Chondrocyte (in vitro differentiated cells): ENCODE data around the gene FETUB. TPM values are rescaled to one million over a fixed set of nuclear protein-coding genes. Genes with fewer than 3 reads are reported as not detected.

Experiments
- DNase-seq: peaks from one replicate; pipeline ENCODE4 v3.0.0; 2021; ENCODE audit warnings: mixed read lengths, low spot score
- H3K27ac Mint-ChIP-seq: one replicate; pipeline ENCODE4 v1.8.0; 2021; ENCODE audit warnings: mild to moderate bottlenecking, moderate library complexity, mixed read lengths; ENCODE audit not compliant: unreplicated experiment
- H3K27me3 Mint-ChIP-seq: 2 replicates; pipeline ENCODE4 v1.8.0; 2021; ENCODE audit warnings: low read depth, mixed read lengths
- H3K36me3 Mint-ChIP-seq: 2 replicates; pipeline ENCODE4 v1.8.0; 2021; ENCODE audit warnings: low read depth, mixed read lengths
- H3K4me1 Mint-ChIP-seq: 2 replicates; pipeline ENCODE4 v1.8.0; 2021; ENCODE audit warnings: low read depth, mild to moderate bottlenecking, mixed read lengths
- H3K4me3 Mint-ChIP-seq: one replicate; pipeline ENCODE4 v1.8.0; 2021; ENCODE audit warnings: mild to moderate bottlenecking, moderate library complexity, mixed read lengths; ENCODE audit not compliant: unreplicated experiment
- H3K9me3 Mint-ChIP-seq: 2 replicates; pipeline ENCODE4 v1.8.0; 2021; ENCODE audit warnings: low read depth, mixed read lengths
- total RNA-seq: library from RNA; stranded (reverse); gene quantifications from 3 replicates; pipeline ENCODE4 v1.2.1, GENCODE V29; 2021
- TF ChIP-seq, protein P1 (sequence below): fragments of 200-600 bp; sonication (generic); IDR thresholded peaks from 2 replicates; pipeline ENCODE4 v1.5.0; 2021; ENCODE audit warnings: antibody characterized with exemption, mild to moderate bottlenecking, moderate library complexity

FETUB gene
- total RNA-seq, 1 donor from 2014 or later: not detected

DNA sequence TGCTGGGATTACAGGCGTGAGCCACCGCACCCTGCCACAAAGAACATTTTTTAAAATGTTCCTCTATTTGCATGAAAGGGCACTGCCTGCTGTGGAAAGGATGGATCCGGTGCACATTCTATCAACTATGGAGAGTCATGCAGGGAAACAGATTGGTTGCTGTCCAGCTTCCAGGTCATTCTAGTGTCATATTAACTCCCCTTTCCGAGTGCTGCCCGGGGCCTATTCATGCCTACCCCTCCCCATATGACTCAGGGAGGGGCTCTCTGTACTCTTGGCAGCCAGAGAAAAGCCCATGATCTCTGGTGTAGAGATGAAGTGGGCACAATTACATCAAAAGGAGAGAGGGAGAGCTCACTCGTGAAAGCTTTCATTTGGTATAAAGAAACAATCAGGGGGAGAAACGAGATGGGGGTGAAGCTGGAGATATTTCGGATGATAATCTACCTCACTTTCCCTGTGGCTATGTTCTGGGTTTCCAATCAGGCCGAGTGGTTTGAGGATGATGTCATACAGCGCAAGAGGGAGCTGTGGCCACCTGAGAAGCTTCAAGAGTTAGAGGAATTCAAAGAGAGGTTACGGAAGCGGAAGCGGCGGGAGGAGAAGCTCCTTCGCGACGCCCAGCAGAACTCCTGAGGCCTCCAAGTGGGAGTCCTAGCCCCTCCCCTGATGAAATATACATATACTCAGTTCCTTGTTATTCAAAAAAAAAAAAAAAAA, 43.5 kb upstream of the FETUB start:
- no peak overlapping the region for H3K4me3 Mint-ChIP-seq
- DNase-seq: no peak

DNA sequence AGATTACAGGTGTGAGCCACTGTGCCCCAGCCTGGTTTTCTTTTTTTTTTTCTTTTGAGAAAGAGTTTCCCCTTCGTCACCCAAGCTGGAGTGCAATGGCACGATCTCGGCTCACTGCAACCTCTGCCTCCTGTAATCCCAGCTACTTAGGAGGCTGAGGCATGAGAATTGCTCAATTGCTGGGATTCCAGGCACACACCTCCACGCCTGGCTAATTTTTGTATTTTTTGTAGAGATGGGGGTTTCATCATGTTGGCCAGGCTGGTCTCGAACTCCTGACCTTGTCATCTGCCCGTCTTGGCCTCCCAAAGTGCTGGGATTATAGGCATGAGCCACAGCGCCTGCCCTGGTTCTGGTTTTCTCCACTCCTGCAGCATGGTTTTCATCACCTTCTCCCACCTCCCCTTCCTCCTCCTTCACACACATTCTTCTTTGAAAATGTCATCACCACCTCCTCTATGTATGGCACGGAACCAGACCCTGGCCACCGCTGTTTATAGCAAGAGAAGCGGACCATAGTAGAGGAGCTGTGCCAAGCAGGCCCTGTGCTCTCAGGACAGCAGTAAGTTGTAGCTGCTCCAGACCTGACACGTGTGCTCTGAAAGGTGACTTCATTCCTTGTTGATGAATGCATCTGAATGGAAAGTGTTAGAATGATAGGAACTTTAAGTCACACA, 42.0 kb upstream of the FETUB start:
- Mint-ChIP-seq H3K36me3 (no peaks in the 10 kb centered on the region), H3K4me3 (no peak overlapping the region), H3K4me1 (peaks cover 10% of the 10 kb centered on the region), H3K9me3 (no peaks in the 10 kb centered on the region), H3K27ac (peak overlapping the region; percentile 32), H3K27me3 (peaks cover 2% of the 10 kb centered on the region)
- TF ChIP-seq, protein P1, sequence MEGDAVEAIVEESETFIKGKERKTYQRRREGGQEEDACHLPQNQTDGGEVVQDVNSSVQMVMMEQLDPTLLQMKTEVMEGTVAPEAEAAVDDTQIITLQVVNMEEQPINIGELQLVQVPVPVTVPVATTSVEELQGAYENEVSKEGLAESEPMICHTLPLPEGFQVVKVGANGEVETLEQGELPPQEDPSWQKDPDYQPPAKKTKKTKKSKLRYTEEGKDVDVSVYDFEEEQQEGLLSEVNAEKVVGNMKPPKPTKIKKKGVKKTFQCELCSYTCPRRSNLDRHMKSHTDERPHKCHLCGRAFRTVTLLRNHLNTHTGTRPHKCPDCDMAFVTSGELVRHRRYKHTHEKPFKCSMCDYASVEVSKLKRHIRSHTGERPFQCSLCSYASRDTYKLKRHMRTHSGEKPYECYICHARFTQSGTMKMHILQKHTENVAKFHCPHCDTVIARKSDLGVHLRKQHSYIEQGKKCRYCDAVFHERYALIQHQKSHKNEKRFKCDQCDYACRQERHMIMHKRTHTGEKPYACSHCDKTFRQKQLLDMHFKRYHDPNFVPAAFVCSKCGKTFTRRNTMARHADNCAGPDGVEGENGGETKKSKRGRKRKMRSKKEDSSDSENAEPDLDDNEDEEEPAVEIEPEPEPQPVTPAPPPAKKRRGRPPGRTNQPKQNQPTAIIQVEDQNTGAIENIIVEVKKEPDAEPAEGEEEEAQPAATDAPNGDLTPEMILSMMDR: no peak
- DNase-seq: no peak

More for the DNA sequence above, 43.5 kb upstream of the FETUB start:
- no peaks in the 10 kb centered on the region for H3K9me3 Mint-ChIP-seq
- peaks cover 10% of the 10 kb centered on the region for H3K4me1 Mint-ChIP-seq
- H3K27me3 Mint-ChIP-seq: no peaks in the 10 kb centered on the region
- TF ChIP-seq, protein P1: no peak
- H3K36me3 Mint-ChIP-seq: no peaks in the 10 kb centered on the region
- H3K27ac Mint-ChIP-seq: no peak overlapping the region

DNA sequence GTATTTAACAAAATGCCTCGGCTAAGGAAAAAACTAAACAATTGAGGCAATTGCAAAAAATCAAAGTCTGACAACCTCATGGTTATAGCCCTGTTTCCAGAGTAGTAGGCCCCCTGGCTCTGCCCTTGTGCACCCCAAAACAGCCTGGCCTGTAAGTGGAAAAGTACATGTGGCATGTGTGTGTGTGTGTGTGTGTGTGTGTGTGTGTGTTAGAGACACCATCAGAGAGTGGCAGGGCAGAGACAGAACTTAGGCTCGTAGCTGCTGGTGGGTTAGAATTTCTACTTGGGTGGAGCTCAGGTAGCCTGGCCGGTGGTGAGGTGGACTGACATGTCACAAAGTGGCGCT, 41.4 kb upstream of the FETUB start:
- H3K4me1 Mint-ChIP-seq: peaks cover 10% of the 10 kb centered on the region
- no peaks in the 10 kb centered on the region for H3K9me3 Mint-ChIP-seq
- TF ChIP-seq, protein P1: no peak
- DNase-seq: no peak
- H3K27ac Mint-ChIP-seq: peak overlapping the region; percentile 32
- peaks cover 2% of the 10 kb centered on the region for H3K27me3 Mint-ChIP-seq
- H3K36me3 Mint-ChIP-seq: no peaks in the 10 kb centered on the region
- H3K4me3 Mint-ChIP-seq: no peak overlapping the region

DNA sequence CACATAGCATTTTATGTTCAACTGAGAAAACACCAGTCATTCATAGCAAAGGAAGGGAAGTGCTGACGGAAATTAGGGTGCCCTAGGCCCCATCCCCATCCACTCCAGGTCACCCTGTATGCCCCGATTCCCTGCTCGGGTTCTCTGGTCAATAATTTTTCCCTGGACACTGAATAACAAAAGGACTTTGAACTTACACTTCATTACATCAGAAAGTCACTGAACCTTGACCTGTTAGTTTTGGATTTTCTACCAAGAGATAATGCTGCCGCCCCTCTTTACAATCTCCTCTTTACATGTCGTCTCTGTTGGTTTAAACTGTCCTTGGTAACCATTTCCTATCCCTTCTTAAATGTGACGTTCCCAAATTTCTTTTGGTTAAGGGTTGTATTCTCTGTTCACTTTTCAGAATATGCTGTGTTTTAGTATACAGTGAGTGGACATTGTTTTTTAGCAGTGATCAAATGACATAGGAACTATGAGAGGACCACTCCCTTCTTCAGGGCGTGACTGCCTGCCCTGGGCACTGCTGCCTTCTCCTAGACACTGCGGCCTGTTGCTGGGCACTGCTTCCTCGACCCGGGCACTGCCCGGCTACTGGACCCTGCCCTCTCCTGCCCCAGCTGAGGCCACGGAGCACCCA, 40.9 kb upstream of the FETUB start:
- TF ChIP-seq, protein P1: no peak
- no peak overlapping the region for H3K27ac Mint-ChIP-seq
- peaks cover 5% of the 10 kb centered on the region for H3K27me3 Mint-ChIP-seq
- H3K36me3 Mint-ChIP-seq: no peaks in the 10 kb centered on the region
- DNase-seq: no peak
- no peaks in the 10 kb centered on the region for H3K9me3 Mint-ChIP-seq
- no peak overlapping the region for H3K4me3 Mint-ChIP-seq
- H3K4me1 Mint-ChIP-seq: peaks cover 10% of the 10 kb centered on the region

DNA sequence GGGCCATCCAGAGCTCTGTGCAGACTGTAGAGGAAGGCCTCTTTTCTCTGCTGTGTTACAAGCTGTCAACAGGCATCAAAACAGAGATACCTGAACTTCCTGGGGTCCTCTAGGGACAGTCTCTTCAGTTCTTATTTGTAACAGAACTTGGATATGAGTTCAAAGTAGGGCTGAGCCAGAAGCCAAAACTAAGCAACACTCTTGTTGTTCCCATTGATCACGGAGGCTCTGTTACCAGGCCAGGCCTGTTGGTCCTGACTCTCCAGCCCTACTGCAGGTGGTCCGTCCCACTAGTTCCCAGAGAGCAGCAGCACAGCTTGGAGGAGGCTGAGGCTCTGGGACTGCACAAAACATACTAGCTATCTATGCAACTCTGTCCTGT, 40.4 kb upstream of the FETUB start:
- Mint-ChIP-seq H3K27ac (no peak overlapping the region), H3K4me3 (no peak overlapping the region), H3K27me3 (peaks cover 7% of the 10 kb centered on the region), H3K36me3 (no peaks in the 10 kb centered on the region), H3K4me1 (peaks cover 10% of the 10 kb centered on the region), H3K9me3 (no peaks in the 10 kb centered on the region)
- no peak for DNase-seq
- TF ChIP-seq, protein P1: no peak
